GM12872 (cell line): ENCODE measurements around the gene RALGAPA2.

ENCODE experiments used
- CTCF ChIP-seq: IDR thresholded peaks from 3 replicates; pipeline ENCODE4 v1.5.1; 2011; ENCODE audit warnings: low read depth, mild to moderate bottlenecking, low read length, moderate library complexity; ENCODE audit not compliant: insufficient read depth

The RALGAPA2 gene

GRCh38 chr20:20638878-20639277 lies 73.6 kb downstream of the RALGAPA2 start:
- no peak for TF ChIP-seq CTCF

DNA sequence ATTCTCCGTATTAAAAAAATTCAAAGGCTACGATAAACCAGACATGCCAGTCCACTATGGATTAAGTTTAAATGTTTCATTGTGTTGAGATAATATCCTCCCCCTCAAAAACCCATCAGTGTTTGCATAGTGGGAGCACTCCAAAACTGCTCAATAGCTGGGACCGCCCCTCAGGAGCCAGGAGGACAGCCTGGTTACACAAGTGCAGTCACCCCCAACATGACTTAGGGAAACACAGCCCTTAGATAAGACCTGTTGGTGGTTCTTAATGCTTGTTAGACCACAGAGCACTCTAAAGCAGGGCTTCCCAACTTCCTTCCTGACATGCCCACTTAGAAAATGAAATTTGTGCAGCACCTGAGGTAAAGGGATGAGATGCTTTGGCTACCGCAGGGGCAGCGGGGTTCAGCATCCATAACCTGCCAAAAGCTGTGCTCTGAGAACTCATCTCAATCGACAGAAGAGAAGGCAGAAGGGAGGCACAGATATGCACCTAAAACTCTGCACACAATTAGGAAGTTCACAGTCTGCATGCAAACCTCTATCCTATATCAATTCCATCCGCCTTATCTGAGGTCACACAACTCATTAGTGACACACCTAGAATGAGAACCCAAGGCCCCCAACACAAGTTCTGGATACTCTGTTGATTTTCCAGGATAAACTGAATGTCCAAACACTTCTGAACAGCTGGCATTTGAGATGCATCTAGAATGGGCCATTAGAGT lies 74.3 kb downstream of the RALGAPA2 start:
- no peak for TF ChIP-seq CTCF

DNA sequence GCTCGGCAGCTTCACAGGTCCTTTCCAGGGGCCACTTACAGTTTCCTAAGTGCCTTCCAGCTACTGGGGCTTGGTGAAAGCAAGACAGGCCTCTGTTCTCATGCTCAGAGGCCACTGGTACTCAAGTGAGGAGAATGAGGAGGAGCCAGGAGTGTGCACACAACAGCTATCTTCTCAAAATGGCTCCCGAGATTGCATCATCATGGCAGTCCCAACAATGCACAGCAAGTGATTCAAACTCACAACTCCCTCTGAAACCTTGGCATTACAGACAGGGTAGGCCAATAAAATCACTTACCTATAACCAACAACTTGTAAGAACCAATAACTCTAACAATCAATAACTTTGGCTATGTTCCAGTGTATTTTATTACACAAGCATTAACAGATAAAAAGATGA lies 77.4 kb downstream of the RALGAPA2 start:
- no peak for TF ChIP-seq CTCF

DNA sequence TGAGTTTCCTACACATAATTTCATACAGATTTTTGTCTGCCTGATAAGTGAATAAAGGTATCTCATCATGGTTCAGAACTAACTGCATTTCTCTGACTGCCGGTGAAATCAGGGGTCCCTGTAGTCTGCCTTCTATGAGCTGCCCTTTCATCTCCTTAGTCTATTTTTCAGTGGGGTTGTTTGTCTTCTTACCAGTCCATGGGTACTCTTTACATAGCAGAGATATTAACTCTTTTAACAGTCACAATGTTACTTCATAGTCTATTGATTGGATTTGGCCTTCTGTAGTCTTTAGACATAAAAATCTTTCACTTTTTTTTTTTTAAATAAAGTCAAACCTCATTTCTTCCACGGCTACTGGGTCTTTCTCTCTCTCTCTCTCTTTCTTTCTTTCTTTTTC lies 79.8 kb downstream of the RALGAPA2 start:
- no peak for TF ChIP-seq CTCF

DNA sequence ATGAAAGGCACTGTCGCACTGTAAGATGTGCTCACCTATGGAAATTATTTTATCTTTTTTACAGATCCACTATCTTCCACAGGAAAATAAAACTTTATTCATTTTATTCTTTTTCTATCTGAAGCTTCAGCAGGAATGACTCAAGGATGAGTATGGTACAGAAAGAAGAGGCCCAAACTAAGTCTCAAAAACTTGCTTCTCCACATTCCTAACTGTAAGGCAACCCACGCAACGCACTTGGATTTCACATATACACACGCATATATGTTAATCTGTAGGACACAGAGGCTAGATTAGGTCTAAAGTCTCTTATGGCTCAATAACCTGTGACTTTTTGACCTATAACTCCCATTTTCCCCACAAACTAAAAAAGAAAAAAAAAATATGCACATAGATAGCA lies 81.9 kb downstream of the RALGAPA2 start:
- TF ChIP-seq CTCF: no peak

DNA sequence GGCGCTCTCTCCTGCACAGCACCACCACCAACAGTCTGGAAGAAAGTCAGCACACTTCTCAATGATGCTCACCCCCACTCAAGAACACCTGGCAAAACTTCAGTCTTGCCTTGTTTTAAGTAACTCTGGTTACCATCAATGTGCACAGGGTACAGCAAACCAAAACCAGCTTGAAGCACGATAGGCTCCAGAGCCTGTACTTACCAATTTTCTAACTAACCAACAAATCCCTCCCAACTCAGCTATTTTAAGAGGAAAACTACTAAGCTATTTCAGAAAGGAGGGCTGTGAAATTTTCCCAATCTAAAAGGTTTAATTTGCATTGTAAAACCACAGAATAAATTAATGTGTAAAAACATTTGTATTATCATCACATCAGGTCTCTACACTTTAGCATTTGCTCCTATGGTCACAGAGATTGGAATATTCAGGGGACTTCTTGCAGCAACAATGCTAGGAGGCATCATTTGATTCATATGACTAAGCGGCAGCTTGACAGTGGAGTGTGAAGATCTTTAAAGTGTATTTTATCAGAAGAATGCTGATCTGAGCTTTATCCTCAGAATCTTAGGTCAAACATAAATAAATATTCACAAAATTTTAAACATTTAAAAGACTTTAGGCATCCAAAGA lies 82.8 kb downstream of the RALGAPA2 start:
- TF ChIP-seq CTCF: no peak

- TF ChIP-seq CTCF: no peak
Observed at GRCh38 chr20:20628314-20628713, 84.1 kb downstream of the RALGAPA2 start.
